Brain pericyte (primary cell): Measurements from ENCODE around the gene IRF4.
"Not testable (repeated sequence)": the region's sequence is repeated elsewhere in the genome, so short reads cannot be mapped to it uniquely, and the experiment has no call there.

Experiments used
- DNase-seq: peaks from one replicate; pipeline ENCODE4 v3.0.0-alpha.2; 2012; ENCODE audit warnings: low read depth, low spot score

The IRF4 gene

GRCh38 chr6:421211-421610 is 29.7 kb downstream of the IRF4 start:
- no peak for DNase-seq

- DNase-seq: peak; percentile 31
Observed at GRCh38 chr6:422433-423054, 31.0 kb downstream of the IRF4 start.

DNA sequence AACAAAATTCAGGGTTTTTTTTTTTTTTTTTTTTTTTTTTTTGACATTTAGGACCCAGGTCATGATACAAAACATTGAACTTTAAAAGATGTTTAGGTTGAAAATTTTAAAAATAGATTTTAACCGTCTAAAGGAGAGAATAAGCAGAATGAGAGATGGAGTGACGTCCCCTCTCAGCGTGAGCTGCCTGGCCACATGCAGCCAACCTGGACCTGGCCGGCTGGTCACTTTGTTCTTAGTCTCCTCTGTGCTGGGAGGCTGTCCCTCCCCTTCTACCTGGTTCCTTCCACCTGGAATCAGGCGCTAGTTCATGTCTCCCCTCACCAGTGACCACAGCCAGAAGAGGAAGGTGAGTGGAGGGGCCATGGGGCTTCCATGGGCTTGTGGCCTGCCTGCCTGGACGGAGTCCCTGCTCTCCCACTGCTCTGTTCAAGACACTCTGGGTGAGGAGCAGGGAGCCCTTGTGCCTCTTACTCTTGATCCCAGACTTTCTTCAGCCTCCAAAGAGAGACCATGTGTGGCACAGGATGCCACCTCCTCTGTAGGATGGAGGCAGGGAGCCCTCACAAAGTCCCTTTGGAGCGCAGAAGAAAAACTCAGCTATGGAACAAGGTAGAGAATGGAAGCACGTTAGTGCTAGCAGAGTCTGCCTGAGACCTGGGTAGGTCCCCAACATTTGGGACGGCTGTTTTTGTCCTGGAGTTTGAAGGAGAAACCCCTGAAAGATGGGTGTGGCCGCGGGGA is 31.7 kb downstream of the IRF4 start:
- no peak for DNase-seq

GRCh38 chr6:423799-424345 is 32.3 kb downstream of the IRF4 start:
- DNase-seq: no peak

GRCh38 chr6:424741-425417 is 33.3 kb downstream of the IRF4 start:
- DNase-seq: no peak

- not testable (repeated sequence) for DNase-seq
Observed at GRCh38 chr6:425418-425788, 33.9 kb downstream of the IRF4 start.

DNA sequence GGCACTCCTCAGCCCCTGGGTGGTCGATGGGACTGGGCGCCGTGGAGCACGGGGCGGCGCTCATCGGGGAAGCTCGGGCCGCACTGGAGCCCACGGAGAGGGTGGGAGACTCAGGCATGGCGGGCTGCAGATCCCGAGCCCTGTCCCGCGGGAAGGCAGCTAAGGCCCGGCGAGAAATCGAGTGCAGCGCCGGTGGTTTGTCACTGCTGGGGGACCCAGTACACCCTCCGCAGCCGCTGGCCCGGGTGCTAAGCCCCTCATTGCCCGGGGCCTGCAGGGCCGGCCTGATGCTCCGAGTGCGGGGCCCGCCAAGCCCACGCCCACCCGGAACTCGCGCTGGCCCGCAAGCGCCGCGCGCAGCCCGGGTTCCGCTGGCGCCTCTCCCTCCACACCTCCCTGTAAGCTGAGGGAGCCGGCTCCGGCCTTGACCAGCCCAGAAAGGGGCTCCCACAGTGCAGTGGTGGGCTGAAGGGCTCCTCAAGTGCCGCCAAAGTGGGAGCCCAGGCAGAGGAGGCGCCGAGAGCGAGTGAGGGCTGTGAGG is 34.7 kb downstream of the IRF4 start:
- DNase-seq: not testable (repeated sequence)

GRCh38 chr6:428047-428603 is 36.6 kb downstream of the IRF4 start:
- DNase-seq: no peak

DNA sequence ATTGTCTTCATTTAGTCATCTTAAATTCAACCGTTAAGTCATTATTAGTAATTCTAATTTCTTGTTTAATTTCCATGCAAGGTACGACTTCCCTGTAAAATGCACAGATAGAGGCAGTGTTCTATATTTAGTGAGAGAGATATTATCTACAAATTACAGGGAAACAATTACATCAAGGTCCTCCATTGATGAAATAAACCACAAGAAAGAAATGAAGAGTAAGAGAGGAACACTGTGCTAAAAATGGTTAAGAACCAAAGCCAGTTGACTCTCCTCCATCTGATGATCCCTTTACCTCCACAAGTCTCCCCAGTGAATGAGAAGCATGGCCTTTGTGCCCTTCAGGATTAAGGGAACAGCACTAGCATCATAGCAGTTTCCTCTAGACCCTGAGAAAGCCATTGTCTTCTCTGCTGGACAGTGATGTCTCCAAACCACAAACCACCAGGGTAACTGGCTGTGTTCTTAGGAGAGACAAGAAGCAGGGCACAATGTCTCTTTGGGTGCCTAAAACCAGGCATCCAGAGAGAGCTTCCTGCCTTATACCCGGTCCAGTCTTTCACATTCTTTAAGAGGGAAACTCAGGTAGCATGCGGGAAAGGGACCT is 38.1 kb downstream of the IRF4 start:
- no peak for DNase-seq

DNA sequence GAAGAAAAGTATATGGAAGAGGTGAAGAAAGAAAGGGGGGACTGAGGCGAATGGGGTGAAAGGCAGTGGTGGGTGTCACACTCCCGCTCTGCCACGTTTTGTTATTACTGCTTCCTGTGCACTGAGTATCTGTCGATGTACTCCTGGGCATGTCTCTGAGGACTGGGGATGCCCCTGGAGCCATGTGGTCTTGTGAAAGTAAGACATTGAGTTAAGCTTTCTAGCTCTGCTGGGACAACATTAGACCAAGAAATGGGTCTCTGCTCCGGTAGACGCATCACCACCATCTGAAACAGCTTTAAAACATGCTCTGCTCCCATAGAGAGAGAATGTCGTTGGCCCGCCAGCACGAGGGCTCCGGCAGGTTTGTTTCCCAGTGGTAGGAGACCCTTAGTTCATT is 40.0 kb downstream of the IRF4 start:
- no peak for DNase-seq

DNA sequence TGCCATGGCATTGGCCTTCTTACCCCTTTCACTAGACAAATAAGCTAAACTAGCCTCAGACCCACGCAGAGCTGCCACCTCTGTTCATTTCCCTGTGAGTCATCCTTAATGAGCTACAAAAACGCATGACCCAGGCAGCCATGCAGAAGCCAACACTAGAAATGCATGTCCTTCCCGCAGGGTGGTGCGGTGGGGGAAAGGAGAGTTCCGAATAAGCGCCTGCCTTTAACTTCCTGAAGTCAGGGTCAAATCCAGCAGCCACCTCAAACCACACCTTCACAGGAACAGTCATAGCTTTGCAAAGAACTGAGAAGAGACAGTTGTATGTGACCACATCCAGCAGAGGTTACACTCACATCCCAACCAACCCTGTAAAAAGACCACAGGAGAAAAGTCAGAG is 40.4 kb downstream of the IRF4 start:
- no peak for DNase-seq

- DNase-seq: no peak
Observed at GRCh38 chr6:434051-434705, 42.6 kb downstream of the IRF4 start.

DNA sequence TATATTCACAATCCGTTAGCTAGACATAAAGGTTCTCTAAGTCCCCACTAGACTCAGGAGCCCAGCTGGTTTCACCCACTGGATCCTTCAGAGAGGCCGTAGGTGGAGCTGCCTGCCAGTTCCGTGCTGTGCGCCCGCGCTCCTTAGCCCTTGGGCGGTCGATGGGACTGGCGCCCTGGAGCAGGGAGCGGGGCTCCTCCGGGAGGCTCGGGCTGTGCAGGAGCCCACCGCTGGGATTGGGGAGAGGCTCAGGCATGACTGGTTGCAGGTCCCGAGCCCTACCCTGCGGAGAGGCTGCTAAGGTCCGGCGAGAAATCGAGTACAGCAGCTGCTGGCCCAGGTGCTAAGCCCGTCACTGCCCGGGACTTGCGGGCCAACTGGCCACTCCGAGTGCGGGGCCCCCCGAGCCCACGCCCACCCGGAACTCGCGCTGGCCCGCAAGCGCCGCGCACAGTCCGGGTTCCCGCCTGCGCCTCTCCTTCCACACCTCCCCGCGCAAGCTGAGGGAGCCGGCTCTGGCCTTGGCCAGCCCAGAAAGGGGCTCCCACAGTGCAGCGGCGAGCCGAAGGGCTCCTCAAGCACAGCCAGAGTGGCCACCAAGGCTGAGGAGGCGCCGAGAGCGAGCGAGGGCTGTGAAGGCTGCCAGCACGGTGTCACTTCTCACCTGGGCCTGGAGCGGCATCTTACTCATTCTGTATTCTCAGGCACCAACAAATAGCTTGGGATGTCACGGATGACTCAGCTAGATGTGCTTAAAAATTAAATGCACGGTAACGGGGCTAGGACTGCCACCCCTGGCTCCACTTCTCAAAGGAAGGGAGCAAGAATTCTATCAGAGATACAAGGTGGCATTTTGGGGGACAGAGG is 44.1 kb downstream of the IRF4 start:
- DNase-seq: no peak

DNA sequence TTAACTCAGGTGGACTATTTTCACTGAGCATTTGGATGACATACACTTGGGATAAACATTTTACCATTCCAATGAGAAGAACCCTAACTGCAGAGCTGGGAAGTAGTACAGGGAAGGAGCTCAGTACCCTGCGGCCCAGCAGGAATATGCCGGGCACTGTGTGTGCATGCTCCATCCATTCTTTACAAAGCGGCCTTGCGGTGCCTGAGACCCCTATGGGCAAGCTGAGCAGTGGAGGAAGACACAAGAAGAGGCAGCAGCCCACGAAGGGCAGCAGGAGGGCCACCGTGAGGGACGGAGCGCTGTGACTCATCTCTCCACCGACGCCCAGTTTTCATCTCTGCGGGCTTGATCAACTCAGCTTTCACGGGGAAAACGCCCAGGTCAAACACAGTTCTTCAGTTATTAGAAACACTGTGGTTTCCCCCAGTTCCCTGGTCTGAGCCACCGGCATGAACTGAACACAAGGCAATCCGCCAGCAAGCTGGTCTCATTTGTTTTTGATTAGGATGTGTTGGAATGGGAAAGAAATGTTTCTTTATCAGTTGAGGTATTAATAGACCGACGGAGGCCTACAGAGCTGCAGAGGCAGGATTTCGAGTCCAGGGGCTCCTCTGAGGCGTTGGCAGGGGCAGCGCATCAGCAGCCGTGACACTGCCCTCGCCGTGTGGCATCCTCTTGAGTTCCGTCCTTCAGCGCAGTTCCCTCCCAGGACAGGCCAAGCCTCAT is 44.9 kb downstream of the IRF4 start:
- DNase-seq: no peak

DNA sequence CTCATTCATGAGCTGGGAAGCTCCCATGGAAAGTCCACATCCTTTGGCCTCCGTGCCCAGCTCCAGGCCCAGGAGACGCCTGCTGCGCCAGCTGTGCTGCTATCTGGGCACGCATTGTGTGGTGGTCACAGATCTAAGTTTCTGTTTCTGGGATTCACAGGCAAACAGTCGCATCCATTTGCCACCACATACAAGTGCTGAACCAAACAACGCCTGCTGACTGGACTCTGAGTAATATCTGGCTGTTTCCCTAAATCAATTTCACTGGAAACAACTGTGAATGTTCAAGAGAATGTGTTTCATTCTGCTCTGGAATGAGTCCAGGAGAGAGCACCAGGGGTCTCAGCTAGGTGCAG is 45.5 kb downstream of the IRF4 start:
- DNase-seq: no peak

DNA sequence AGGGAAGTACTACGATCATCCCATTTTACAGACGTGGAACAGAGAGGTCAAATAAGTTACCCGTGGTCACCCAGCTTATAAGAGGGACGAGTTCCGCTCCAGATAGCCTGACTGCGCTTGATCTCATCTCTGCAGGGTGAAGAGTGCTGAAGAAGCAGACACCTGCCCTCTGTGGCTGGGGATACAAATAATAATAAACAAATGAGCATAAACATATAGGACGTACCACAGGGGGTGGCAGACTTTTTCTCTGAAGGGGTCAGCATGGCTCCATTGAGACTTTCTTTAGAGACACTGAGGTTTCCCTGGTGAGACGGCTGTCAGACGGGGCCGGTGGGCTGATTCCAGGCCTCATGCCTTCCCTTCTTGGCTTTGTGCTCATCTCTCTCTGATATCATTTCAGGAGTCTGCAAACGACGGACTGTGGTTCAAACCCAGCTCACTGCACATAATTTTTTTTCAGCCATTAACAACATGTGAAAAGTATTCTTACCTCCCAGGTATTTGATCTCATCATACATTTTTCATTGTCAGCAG is 47.1 kb downstream of the IRF4 start:
- no peak for DNase-seq

GRCh38 chr6:439641-440167 is 48.2 kb downstream of the IRF4 start:
- no peak for DNase-seq

DNA sequence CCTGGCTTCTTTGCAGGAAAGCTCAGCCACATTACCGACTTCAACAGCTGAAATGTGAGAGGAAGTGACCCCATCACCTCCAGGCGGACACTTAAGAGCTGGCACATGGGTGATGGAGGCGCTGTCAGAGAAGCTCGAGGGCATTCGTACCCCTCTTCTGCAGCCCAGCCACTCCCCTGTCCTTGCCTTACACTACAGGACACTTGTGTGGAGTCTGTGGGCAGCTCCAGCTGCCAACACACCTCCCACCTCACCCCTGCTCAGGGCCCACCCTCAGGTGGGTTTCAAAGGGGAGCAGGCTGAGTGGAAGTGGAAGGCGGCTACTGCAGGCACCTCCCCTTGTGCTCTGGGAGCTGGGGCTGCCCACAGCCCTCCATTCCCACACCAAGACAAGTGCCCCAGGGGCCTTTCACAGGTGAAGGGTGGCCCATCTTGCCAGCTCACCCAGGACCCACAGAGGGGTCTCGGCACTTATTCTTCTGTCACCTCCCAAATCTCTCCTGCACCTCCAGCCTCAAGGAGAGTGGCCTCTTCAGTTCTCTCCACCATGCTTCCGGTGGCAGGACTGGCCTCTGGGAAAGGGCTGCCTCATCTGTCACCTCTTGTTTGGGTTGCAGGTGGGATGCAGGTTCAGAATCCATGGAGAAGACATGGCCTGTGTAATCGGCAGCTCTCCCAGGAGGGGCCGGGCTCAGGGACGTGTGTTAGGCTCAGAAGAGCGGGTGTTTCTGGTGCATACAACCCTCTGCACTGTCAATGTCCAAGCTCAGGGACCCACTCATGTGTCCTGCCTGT is 49.8 kb downstream of the IRF4 start:
- no peak for DNase-seq
